GM12878 (cell line): ENCODE results near the gene SMARCE1. TPM values are rescaled to one million over a fixed set of nuclear protein-coding genes. Genes with fewer than 3 reads are reported as not detected.

Experiments
- ATAC-seq: fragments of 200-7000 bp; cut with Tn5 transposase; 3 replicates; pipeline ENCODE4 v1.9.1; 2020; ENCODE audit warnings: mild to moderate bottlenecking, moderate library complexity
- BruUV-seq: library from RNA; stranded (reverse); fragments of 400-500 nt; replicated peaks from 2 replicates; lab custom pipeline; 2021; lab: Mats Ljungman, UMichigan
- CTCF ChIA-PET: fragments of 300-600 bp; sonication (Branson Sonifier 250); formaldehyde crosslinking; extraction: SDS; loops from one replicate; lab custom pipeline; 2021; ENCODE audit warnings: inconsistent platforms; lab: Yijun Ruan, JAX
- POLR2A ChIA-PET: fragments of 350-600 bp; formaldehyde crosslinking; extraction: SDS; loops from one replicate; lab custom pipeline; 2021; ENCODE audit warnings: inconsistent platforms; lab: Charles Lee
- RAD21 ChIA-PET: fragments of 300-600 bp; sonication (Branson Sonifier 250); formaldehyde crosslinking; loops from one replicate; lab custom pipeline; 2023; ENCODE audit warnings: antibody characterized with exemption; ENCODE audit not compliant: unreplicated experiment; lab: Charles Lee
- SMC1A ChIA-PET: fragments of 300-600 bp; sonication (Branson Sonifier 250); formaldehyde crosslinking; loops from one replicate; lab custom pipeline; 2023; ENCODE audit not compliant: unreplicated experiment, uncharacterized antibody; lab: Charles Lee
- DNase-seq: peaks from one replicate; pipeline ENCODE4 v3.0.0-alpha.2; 2011; ENCODE audit warnings: low read depth, low spot score
- FAIRE-seq: peaks from 3 replicates; lab custom pipeline; 2011; peaks lifted over from hg19 to GRCh38; lab: Jason Lieb, UNC
- H2AFZ ChIP-seq: 2 replicates; pipeline ENCODE4 v1.6.0; 2011; ENCODE audit warnings: low read depth, low read length, control low read depth; ENCODE audit not compliant: control insufficient read depth
- H3K27ac ChIP-seq: 2 replicates; pipeline ENCODE4 v1.5.1; 2011; ENCODE audit warnings: control low read depth; ENCODE audit not compliant: control insufficient read depth, insufficient read depth
- H3K27me3 ChIP-seq, 2 experiments: replicated peaks in 1 of 2; 2 replicates each; pipeline versions ENCODE4 v1.6.0 to v1.6.1; 2011; ENCODE audit warnings: low read length in 1 of 2; ENCODE audit not compliant: control insufficient read depth in 2 of 2, insufficient read depth in 2 of 2
- H3K36me3 ChIP-seq, 2 experiments: 2 replicates each; pipeline ENCODE4 v1.5.1; 2011; ENCODE audit warnings: low read length in 1 of 2; ENCODE audit not compliant: control insufficient read depth in 2 of 2, insufficient read depth in 2 of 2
- H3K4me1 ChIP-seq: 2 replicates; pipeline ENCODE4 v1.6.1; 2011; ENCODE audit warnings: mild to moderate bottlenecking, low read length, moderate library complexity, mixed read lengths; ENCODE audit not compliant: control insufficient read depth, insufficient read depth
- H3K4me2 ChIP-seq: 2 replicates; pipeline ENCODE4 v1.6.0; 2011; ENCODE audit warnings: control low read depth; ENCODE audit not compliant: control insufficient read depth, insufficient read depth
- H3K4me3 ChIP-seq: fragments of 200-600 bp; sonication (generic); 2 replicates; pipeline ENCODE4 v1.5.1; 2016
- H3K79me2 ChIP-seq: 2 replicates; pipeline ENCODE4 v1.6.0; 2011; ENCODE audit warnings: low read length; ENCODE audit not compliant: control insufficient read depth, insufficient read depth
- H3K9ac ChIP-seq: 2 replicates; pipeline ENCODE4 v1.8.0; 2011; ENCODE audit warnings: low read length, control low read depth, mixed read lengths; ENCODE audit not compliant: control insufficient read depth, insufficient read depth
- H3K9me3 ChIP-seq: replicated peaks from 3 replicates; pipeline ENCODE4 v1.5.1; 2011; ENCODE audit warnings: mild to moderate bottlenecking, low read length; ENCODE audit not compliant: control insufficient read depth, insufficient read depth
- H4K20me1 ChIP-seq: 2 replicates; pipeline ENCODE4 v1.6.0; 2011; ENCODE audit not compliant: control insufficient read depth, insufficient read depth
- CBFB ChIP-seq: IDR thresholded peaks from 2 replicates; pipeline ENCODE4 v1.6.1; 2016; ENCODE audit warnings: antibody characterized with exemption, low read depth
- PAX5 ChIP-seq: IDR thresholded peaks from 2 replicates; pipeline ENCODE4 v1.6.1; 2011; ENCODE audit warnings: low read depth, low read length, borderline replicate concordance
- SMAD5 ChIP-seq: IDR thresholded peaks from 2 replicates; pipeline ENCODE4 v1.6.1; 2016; ENCODE audit warnings: antibody characterized with exemption, low read depth
- ZNF622 ChIP-seq: fragments of 450-650 bp; IDR thresholded peaks from 2 replicates; pipeline ENCODE4 v1.6.1; 2017; ENCODE audit warnings: mild to moderate bottlenecking, inconsistent platforms
- ZSCAN29 ChIP-seq: fragments of 450-650 bp; IDR thresholded peaks from 2 replicates; pipeline ENCODE4 v1.6.1; 2017; ENCODE audit warnings: mild to moderate bottlenecking, moderate library complexity
- WGBS: methylation state at CpG from one replicate; pipeline ENCODE4 v1.1.6; 2016; ENCODE audit warnings: low lambda C conversion rate; ENCODE audit not compliant: insufficient replicate concordance, insufficient coverage; ENCODE audit errors: missing lambda C conversion rate; 5-methylcytosine and 5-hydroxymethylcytosine counted together
- in situ Hi-C: fragments of 300-500 bp; cut with MboI; formaldehyde crosslinking; loops from 9 replicates; pipeline ENCODE4 v1.14.3; 2018; ENCODE audit warnings: mixed read lengths
- intact Hi-C: fragments of 100-400 bp; cut with micrococcal nuclease; formaldehyde crosslinking; loops from one replicate; pipeline ENCODE4 v1.14.2; 2022; ENCODE audit not compliant: unreplicated experiment
- polyA plus RNA-seq, 11 experiments: library from polyadenylated mRNA; depleted of rRNA in 4 of 11; unstranded in 6 of 11; stranded (reverse) in 5 of 11; fragments of >200 nt; fragmentation: Nextera tagmentation in 4 of 11; fragmentation: Illumina TruSeq in 1 of 11; extraction: Ambion mirVana in 4 of 11; extraction: Trizol in 1 of 11; gene quantifications; 1 replicate in 1 of 11; 2 replicates in 10 of 11; pipeline versions ENCODE4 v1.2.1 to v1.2.3, GENCODE V29; 2011 to 2016; ENCODE audit warnings: inconsistent platforms in 2 of 11, missing spikeins in 2 of 11, low read depth in 1 of 11
- total RNA-seq, 4 experiments: library from RNA; depleted of rRNA in 3 of 4; stranded (reverse); fragments of >200 nt in 3 of 4; fragmentation: Illumina TruSeq in 1 of 4; extraction: Trizol in 1 of 4; gene quantifications; 2 replicates each; pipeline versions ENCODE4 v1.2.1 to v1.2.3, GENCODE V29; 2013 to 2021
- TF ChIP-seq, protein P1 (sequence below): fragments of 450-650 bp; IDR thresholded peaks from 2 replicates; pipeline ENCODE4 v1.6.1; 2017; ENCODE audit warnings: borderline replicate concordance
- TF ChIP-seq, protein P2 (sequence below): fragments of 450-650 bp; IDR thresholded peaks from 2 replicates; pipeline ENCODE4 v1.6.1; 2016; ENCODE audit warnings: mild to moderate bottlenecking

SMARCE1 gene
- total and polyA plus RNA-seq, 10 of the 15 experiments (the other 5 are each of a cell fraction or from before 2014, with no cell fraction given), result 87.9 to 191 (median 132) TPM

DNA sequence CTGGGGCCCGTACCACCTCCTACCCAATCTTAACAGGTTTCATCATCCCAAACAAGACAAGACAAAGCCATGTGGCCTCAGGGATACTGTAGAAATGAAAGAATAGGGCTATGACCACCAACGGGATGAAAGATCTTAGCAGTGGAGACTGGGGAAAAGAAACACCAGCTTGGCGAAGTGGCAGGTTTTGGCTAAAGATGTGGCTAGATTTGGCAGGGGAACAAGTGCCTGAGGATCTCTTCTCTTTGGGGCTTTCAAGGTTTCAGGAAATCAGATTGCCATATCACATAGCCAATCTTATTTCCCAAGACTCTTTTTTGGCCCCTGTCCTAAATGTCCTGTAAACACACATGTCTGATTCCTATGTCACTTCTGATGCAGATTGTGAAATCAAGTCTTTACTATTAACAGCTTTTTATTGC lies 49.0 kb upstream of the SMARCE1 start (continued):
- TF ChIP-seq SMAD5, result no peak
- TF ChIP-seq, protein P1, sequence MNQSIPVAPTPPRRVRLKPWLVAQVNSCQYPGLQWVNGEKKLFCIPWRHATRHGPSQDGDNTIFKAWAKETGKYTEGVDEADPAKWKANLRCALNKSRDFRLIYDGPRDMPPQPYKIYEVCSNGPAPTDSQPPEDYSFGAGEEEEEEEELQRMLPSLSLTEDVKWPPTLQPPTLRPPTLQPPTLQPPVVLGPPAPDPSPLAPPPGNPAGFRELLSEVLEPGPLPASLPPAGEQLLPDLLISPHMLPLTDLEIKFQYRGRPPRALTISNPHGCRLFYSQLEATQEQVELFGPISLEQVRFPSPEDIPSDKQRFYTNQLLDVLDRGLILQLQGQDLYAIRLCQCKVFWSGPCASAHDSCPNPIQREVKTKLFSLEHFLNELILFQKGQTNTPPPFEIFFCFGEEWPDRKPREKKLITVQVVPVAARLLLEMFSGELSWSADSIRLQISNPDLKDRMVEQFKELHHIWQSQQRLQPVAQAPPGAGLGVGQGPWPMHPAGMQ, result no peak
- no peak for TF ChIP-seq CBFB
- no peak for TF ChIP-seq ZNF622

DNA sequence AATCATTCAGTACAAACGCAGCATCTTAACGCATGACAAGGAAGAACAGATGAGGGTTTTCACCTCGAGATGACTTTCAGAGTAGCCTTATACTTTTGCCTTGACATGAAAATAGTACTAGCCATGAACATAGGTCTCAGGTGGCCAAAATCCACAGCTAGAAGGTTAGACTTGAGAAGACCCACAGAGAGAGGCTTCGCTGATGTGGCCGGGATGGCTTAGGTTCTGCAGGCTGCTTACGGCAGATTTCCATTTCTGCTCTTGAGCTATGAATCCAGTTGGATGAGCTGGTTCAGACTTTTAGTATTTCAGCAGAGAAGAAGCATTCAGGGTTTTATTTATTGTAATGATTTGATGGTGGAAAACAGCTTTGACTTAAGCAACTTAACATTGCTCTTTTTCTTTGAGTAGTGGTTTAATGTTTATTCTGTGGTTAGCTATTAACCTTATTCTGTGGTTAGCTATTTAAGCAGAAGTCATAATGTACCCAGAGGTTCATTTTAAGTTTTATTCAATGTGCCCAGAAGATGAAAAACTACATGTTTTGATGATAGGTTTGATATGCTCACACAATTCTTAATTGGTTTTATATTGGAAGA lies 48.4 kb upstream of the SMARCE1 start:
- in situ Hi-C loops, result no loop called here
- no peak for FAIRE-seq

More for the DNA sequence above, 48.4 kb upstream of the SMARCE1 start:
- no peak for DNase-seq
- Histone ChIP-seq H2AFZ (no peak overlapping the region), H4K20me1 (no peaks in the 10 kb centered on the region), H3K4me2 (no peak overlapping the region), H3K4me1 (no peaks in the 10 kb centered on the region), H3K79me2 (no peaks in the 10 kb centered on the region), H3K9me3 (no peaks in the 10 kb centered on the region), H3K9ac (no peak overlapping the region), H3K36me3 (no peaks in the 10 kb centered on the region), H3K27me3 (no peaks in the 10 kb centered on the region; a peak in 1 of 4 replicates), H3K27ac (no peak overlapping the region), H3K4me3 (no peak overlapping the region)
- RAD21 ChIA-PET, result no interaction called here
- intact Hi-C loops, result no loop called here
- BruUV-seq, result no TSS peak
- CTCF ChIA-PET, result interaction anchor here (1.8 to 3.8 kb wide), 2 partner anchors 12 to 15 kb away, joined by 5 to 18 read pairs; no protein-coding TSS in a partner anchor
- 51% methylated on average over 6 of the region's 6 CpGs for WGBS
- POLR2A ChIA-PET, result interaction anchor here (0.6 kb wide), 1 partner anchor 1011 kb away, joined by 3 read pairs; no protein-coding TSS in a partner anchor
- no peak for ATAC-seq
- SMC1A ChIA-PET, result interaction anchor here (1.1 to 8.1 kb wide), 5 partner anchors 10 to 71 kb away, joined by 3 to 58 read pairs (median 5); no protein-coding TSS in a partner anchor
- TF ChIP-seq PAX5 (no peak), ZSCAN29 (no peak)
- TF ChIP-seq, protein P2, sequence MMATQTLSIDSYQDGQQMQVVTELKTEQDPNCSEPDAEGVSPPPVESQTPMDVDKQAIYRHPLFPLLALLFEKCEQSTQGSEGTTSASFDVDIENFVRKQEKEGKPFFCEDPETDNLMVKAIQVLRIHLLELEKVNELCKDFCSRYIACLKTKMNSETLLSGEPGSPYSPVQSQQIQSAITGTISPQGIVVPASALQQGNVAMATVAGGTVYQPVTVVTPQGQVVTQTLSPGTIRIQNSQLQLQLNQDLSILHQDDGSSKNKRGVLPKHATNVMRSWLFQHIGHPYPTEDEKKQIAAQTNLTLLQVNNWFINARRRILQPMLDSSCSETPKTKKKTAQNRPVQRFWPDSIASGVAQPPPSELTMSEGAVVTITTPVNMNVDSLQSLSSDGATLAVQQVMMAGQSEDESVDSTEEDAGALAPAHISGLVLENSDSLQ, result no peak
